ENCODE measurements around the gene G6PD.

GRCh38 chrX:154516656-154517100, 30.0 kb downstream of the G6PD start:
- TF ChIP-seq ZFP3 (CRISPR knock-in tag; IDR thresholded peaks at IDR 0.05) (no peak), ZFP30 (CRISPR knock-in tag; IDR thresholded peaks at IDR 0.05) (no peak), RARB (CRISPR knock-in tag; IDR thresholded peaks at IDR 0.05) (no peak), PATZ1 (CRISPR knock-in tag; IDR thresholded peaks at IDR 0.05; ENCODE audit: borderline replicate concordance) (no peak), CREB5 (CRISPR knock-in tag; IDR thresholded peaks at IDR 0.05; ENCODE audit: low read depth) (no peak), TCF4 (CRISPR knock-in tag; IDR thresholded peaks at IDR 0.05; ENCODE audit: borderline replicate concordance) (peak; percentile 26; the same call in 1 of the 2 replicates), ARNTL (CRISPR knock-in tag; IDR thresholded peaks at IDR 0.05; ENCODE audit: borderline replicate concordance, low read depth) (no peak), CSRNP3 (CRISPR knock-in tag; IDR thresholded peaks at IDR 0.05) (no peak), ZNF70 (CRISPR knock-in tag; IDR thresholded peaks at IDR 0.05) (no peak)

All from SK-N-SH treated with all-trans-retinoic acid at 6 μM for 48 hours (cell line).